ENCODE measurements around the gene MBOAT2. TPM values are rescaled to one million over a fixed set of nuclear protein-coding genes. Genes with fewer than 3 reads are reported as not detected.

The MBOAT2 gene
- total and polyA plus RNA-seq, 2 experiments from 2014 or later, result 15.9 to 22.7 TPM

GRCh38 chr2:8837795-8838140 lies 165.7 kb downstream of the MBOAT2 start (continued):
- TF ChIP-seq ZNF462 (CRISPR knock-in tag; IDR thresholded peaks at IDR 0.05) (no peak), ZNF114 (CRISPR knock-in tag; IDR thresholded peaks at IDR 0.05) (no peak), EZH2 (IDR thresholded peaks at IDR 0.05; ENCODE audit: low read depth, unreplicated experiment) (no peak), ZNF331 (CRISPR knock-in tag; IDR thresholded peaks at IDR 0.05; ENCODE audit: low read depth) (no peak)

GRCh38 chr2:8836971-8837794 lies 166.3 kb downstream of the MBOAT2 start, which contains the start of gene KIDINS220:
TSS of gene KIDINS220 (minus strand) at chr2:8837613. CDS start at chr2:8827093, 10,520 bp downstream.
- Histone ChIP-seq H3K4me3 (peak within 1 kb of the TSS; percentile 90), H3K9me2 (ENCODE audit: insufficient read depth) (no peaks in the 10 kb centered on the region), H3K79me2 (replicated peaks; ENCODE audit: insufficient read depth) (peaks cover 37% of the 10 kb centered on the region), H3K4me1 (ENCODE audit: insufficient read depth) (peaks cover 7% of the 10 kb centered on the region), H3K27me3 (ENCODE audit: insufficient read depth) (no peaks in the 10 kb centered on the region), H3K36me3 (ENCODE audit: insufficient read depth) (no peaks in the 10 kb centered on the region), H2AFZ (peak within 1 kb of the TSS; percentile 97), H4K20me1 (replicated peaks; ENCODE audit: insufficient read depth) (0 out of 2 replicates have a peak, but pooled peaks cover 3% of the 10 kb centered on the region), H3K4me2 (peak within 1 kb of the TSS; percentile 99), H3F3A (replicated peaks; ENCODE audit: low read depth) (no peaks in the 10 kb centered on the region), H3K27ac (ENCODE audit: low read depth) (no peak within 1 kb of the TSS)
- ATAC-seq (peak; percentile 88), DNase-seq (ENCODE audit: low spot score) (peak; percentile 83)
- Mint-ChIP-seq H3K36me3 (ENCODE audit: low read depth) (no peaks in the 10 kb centered on the region; the same call in 2 of the 3 replicates), H3K27me3 (ENCODE audit: insufficient read depth, low read depth, poor library complexity) (peaks cover 4% of the 10 kb centered on the region), H3K4me3 (peak within 1 kb of the TSS; percentile 99), H3K27ac (peak within 1 kb of the TSS; percentile 81; the same call in 1 of the 2 replicates), H3K4me1 (peaks cover 10% of the 10 kb centered on the region; the same call in 1 of the 3 replicates), H3K9me3 (peaks cover 8% of the 10 kb centered on the region; the same call in 1 of the 3 replicates)
- TF ChIP-seq ETS1 (IDR thresholded peaks at IDR 0.05) (peak; percentile 36; the same call in 1 of the 2 replicates), CTCF (conservative IDR thresholded peaks at IDR 0.05; ENCODE audit: low read depth in 2 of 2) (no peak), POLR2AphosphoS5 (IDR thresholded peaks at IDR 0.05; ENCODE audit: low read depth) (peak; percentile 85)

All from GM23338 (cell line).